ENCODE measurements around the gene FBXL13. TPM values are rescaled to one million over a fixed set of nuclear protein-coding genes. Genes with fewer than 3 reads are reported as not detected.

FBXL13 gene
- total RNA-seq, 2 donors from 2014 or later: 0.95 to 2.5 TPM

- Histone ChIP-seq H3K4me1 (ENCODE audit: control insufficient read depth in 1 of 2, low read depth in 2 of 2) (no peaks in the 10 kb centered on the region), H3K4me3 (no peak overlapping the region), H3K27ac (no peak overlapping the region), H3K36me3 (no peaks in the 10 kb centered on the region), H3K9me3 (no peaks in the 10 kb centered on the region), H3K27me3 (replicated peaks; ENCODE audit: insufficient read depth) (no peaks in the 10 kb centered on the region)
- DNase-seq (ENCODE audit: low spot score): no peak
- TF ChIP-seq CTCF (IDR thresholded peaks at IDR 0.05): no peak
- ATAC-seq (ENCODE audit: insufficient number of reproducible peaks, low FRiP score, low read depth): no peak
Observed at GRCh38 chr7:102849079-102849478, 225.5 kb downstream of the FBXL13 start.

- no peaks in the 10 kb centered on the region for H3K27me3 ChIP-seq (replicated peaks; ENCODE audit: insufficient read depth)
- ATAC-seq (ENCODE audit: insufficient number of reproducible peaks, low FRiP score, low read depth) (no peak), DNase-seq (ENCODE audit: low spot score) (no peak)
- TF ChIP-seq CTCF (IDR thresholded peaks at IDR 0.05): no peak
- no peaks in the 10 kb centered on the region for H3K4me1 ChIP-seq (ENCODE audit: control insufficient read depth in 1 of 2, low read depth in 2 of 2)
- no peaks in the 10 kb centered on the region for H3K9me3 ChIP-seq
- H3K27ac ChIP-seq: no peak overlapping the region
- no peaks in the 10 kb centered on the region for H3K36me3 ChIP-seq
- no peak overlapping the region for H3K4me3 ChIP-seq
Observed at GRCh38 chr7:102845346-102845745, 229.2 kb downstream of the FBXL13 start.

GRCh38 chr7:102843850-102844249, 230.7 kb downstream of the FBXL13 start:
- TF ChIP-seq CTCF (IDR thresholded peaks at IDR 0.05): no peak
- Histone ChIP-seq H3K4me1 (ENCODE audit: control insufficient read depth in 1 of 2, low read depth in 2 of 2) (no peaks in the 10 kb centered on the region), H3K27me3 (replicated peaks; ENCODE audit: insufficient read depth) (no peaks in the 10 kb centered on the region), H3K27ac (no peak overlapping the region), H3K36me3 (no peaks in the 10 kb centered on the region), H3K4me3 (no peak overlapping the region), H3K9me3 (no peaks in the 10 kb centered on the region)
- DNase-seq (ENCODE audit: low spot score): no peak
- no peak for ATAC-seq (ENCODE audit: insufficient number of reproducible peaks, low FRiP score, low read depth)

- no peaks in the 10 kb centered on the region for H3K9me3 ChIP-seq
- H3K4me1 ChIP-seq (ENCODE audit: control insufficient read depth in 1 of 2, low read depth in 2 of 2): peaks cover under 1 to 2% of the 10 kb centered on the region in 2 donors
- H3K36me3 ChIP-seq: no peaks in the 10 kb centered on the region
- H3K27ac ChIP-seq: no peak overlapping the region
- H3K27me3 ChIP-seq (replicated peaks; ENCODE audit: insufficient read depth): no peaks in the 10 kb centered on the region
- no peak for DNase-seq (ENCODE audit: low spot score)
- ATAC-seq (ENCODE audit: insufficient number of reproducible peaks, low FRiP score, low read depth): no peak
- H3K4me3 ChIP-seq: no peak overlapping the region
- no peak for TF ChIP-seq CTCF (IDR thresholded peaks at IDR 0.05)
Observed at GRCh38 chr7:102842284-102842683, 232.3 kb downstream of the FBXL13 start.

- H3K27ac ChIP-seq: no peak overlapping the region
Observed at GRCh38 chr7:102841290-102841689, 233.3 kb downstream of the FBXL13 start.

More at GRCh38 chr7:102841290-102841689, 233.3 kb downstream of the FBXL13 start:
- Histone ChIP-seq H3K9me3 (no peaks in the 10 kb centered on the region), H3K4me1 (ENCODE audit: control insufficient read depth in 1 of 2, low read depth in 2 of 2) (peaks cover 9 to 10% of the 10 kb centered on the region in 2 donors), H3K36me3 (no peaks in the 10 kb centered on the region), H3K27me3 (replicated peaks; ENCODE audit: insufficient read depth) (no peaks in the 10 kb centered on the region), H3K4me3 (no peak overlapping the region)
- no peak for DNase-seq (ENCODE audit: low spot score)
- ATAC-seq (ENCODE audit: insufficient number of reproducible peaks, low FRiP score, low read depth): no peak
- TF ChIP-seq CTCF (IDR thresholded peaks at IDR 0.05): no peak

Measured in thoracic aorta (tissue), 2 donors.